Ectodermal cell (in vitro differentiated cells): ENCODE data around the gene PIGC.

Source experiments
- H3K27ac ChIP-seq: 2 replicates; pipeline ENCODE4 v1.7.0; 2013; ENCODE audit warnings: mild to moderate bottlenecking, low read depth, low read length; ENCODE audit not compliant: insufficient read depth, poor library complexity, severe bottlenecking
- H3K27me3 ChIP-seq: 2 replicates; pipeline ENCODE4 v1.7.0; 2013; ENCODE audit warnings: mild to moderate bottlenecking, low read length; ENCODE audit not compliant: insufficient read depth, control insufficient read depth, poor library complexity, severe bottlenecking
- H3K36me3 ChIP-seq: one replicate; pipeline ENCODE4 v1.7.0; 2013; ENCODE audit warnings: low read length; ENCODE audit not compliant: control insufficient read depth, insufficient read depth
- H3K4me1 ChIP-seq: one replicate; pipeline ENCODE4 v1.7.0; 2013; ENCODE audit warnings: low read length; ENCODE audit not compliant: control insufficient read depth, insufficient read depth
- H3K4me3 ChIP-seq: 2 replicates; pipeline ENCODE4 v1.7.0; 2013; ENCODE audit warnings: low read depth, low read length, control low read depth; ENCODE audit not compliant: insufficient read depth
- H3K9me3 ChIP-seq: 2 replicates; pipeline ENCODE4 v1.7.0; 2013; ENCODE audit warnings: mild to moderate bottlenecking, low read length, moderate library complexity; ENCODE audit not compliant: control insufficient read depth
- WGBS, 2 experiments: methylation state at CpG; one replicate each; pipeline ENCODE4 v1.1.7; 2013; ENCODE audit warnings: missing lambda C conversion rate in 2 of 2; 5-methylcytosine and 5-hydroxymethylcytosine counted together

PIGC gene

DNA sequence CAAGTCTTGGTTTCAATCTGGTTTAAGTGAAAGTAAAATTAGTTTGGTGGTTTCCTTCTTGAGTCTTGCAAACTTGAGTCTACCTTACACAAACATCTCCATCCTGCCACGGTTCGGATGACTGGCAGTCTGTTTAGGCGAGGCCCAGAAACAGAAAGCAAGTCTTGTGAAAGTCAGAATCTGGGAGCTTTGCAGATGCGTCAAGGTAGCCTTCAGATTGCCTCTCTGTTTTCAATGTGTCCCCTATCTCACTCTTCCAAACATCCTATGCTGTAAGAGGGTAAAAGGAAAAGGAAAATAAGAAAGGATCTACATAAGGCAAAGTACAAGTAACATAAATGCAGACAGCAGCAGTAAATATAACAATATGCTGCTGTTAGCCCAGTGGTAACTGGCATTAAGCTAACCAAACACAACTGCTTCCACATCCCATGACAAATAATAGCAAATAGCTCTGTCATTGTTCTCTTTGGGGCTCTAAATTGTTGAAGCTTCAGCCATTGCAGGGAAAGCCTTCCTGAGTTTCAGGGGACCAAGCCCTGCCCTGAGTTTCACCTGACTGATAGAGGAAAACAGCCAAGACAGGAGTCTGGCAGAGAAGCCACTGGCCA, 49.6 kb downstream of the PIGC start:
- WGBS, 2 experiments: 89 to 91% methylated on average over 4 of the region's 4 CpGs
- no peaks in the 10 kb centered on the region for H3K36me3 ChIP-seq

DNA sequence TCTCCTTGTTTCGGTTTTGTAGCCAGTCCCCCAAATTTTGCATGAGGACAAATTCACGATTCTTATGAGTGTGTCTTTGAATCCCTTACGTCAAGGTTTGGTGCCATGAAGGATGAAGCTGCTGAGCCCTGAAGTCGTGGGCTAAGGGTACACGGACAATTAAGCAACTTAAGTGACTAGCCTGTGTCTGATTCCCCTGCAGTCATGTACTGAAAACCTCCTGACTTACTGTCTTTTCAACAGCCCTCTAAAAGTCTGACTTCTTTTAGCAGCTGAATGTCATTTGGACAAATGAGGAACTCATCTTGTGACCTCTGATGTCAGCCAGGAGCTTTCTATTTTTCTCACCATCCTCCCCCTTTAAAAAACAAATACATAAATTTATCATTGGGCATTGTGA, 50.5 kb downstream of the PIGC start:
- H3K9me3 ChIP-seq: no peaks in the 10 kb centered on the region
- no peak overlapping the region for H3K4me3 ChIP-seq
- no peaks in the 10 kb centered on the region for H3K36me3 ChIP-seq
- peaks cover 11% of the 10 kb centered on the region for H3K4me1 ChIP-seq
- whole genome bisulfite sequencing, 2 experiments: 90 to 91% methylated on average over 5 of the region's 5 CpGs
- H3K27me3 ChIP-seq: no peaks in the 10 kb centered on the region
- no peak overlapping the region for H3K27ac ChIP-seq

More for the DNA sequence above, 49.6 kb downstream of the PIGC start:
- Histone ChIP-seq H3K27ac (no peak overlapping the region), H3K4me3 (no peak overlapping the region), H3K4me1 (peaks cover 11% of the 10 kb centered on the region), H3K27me3 (no peaks in the 10 kb centered on the region), H3K9me3 (no peaks in the 10 kb centered on the region)

DNA sequence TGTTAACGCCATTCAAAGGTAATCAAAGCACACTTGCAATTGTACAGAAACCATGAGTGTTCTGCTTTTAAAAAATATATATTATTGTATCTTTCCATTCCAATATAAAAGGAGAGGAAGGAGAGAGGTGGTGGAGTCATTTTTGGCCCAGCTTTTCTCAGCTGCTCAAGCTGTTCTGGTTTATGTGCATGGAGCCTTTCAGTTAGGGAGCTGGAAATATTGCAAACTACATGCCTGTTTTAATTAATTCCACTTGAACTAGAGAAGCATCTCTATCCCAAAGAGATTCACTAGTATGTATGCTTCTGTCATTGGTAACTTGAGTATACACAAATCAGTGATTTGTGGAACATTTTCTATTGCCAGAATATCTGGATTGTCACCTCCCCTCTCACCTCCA, 51.9 kb downstream of the PIGC start:
- H3K27me3 ChIP-seq: no peaks in the 10 kb centered on the region
- H3K36me3 ChIP-seq: no peaks in the 10 kb centered on the region
- H3K4me1 ChIP-seq: peaks cover 11% of the 10 kb centered on the region
- no peaks in the 10 kb centered on the region for H3K9me3 ChIP-seq
- 100% methylated on average over 1 of the region's 1 CpG; no CpG with 5 or more reads in 1 of the 2 experiments for WGBS, 2 experiments
- no peak overlapping the region for H3K27ac ChIP-seq
- H3K4me3 ChIP-seq: no peak overlapping the region
